Panc1 (cell line): ENCODE measurements around the gene ADPRS. TPM values are rescaled to one million over a fixed set of nuclear protein-coding genes. Genes with fewer than 3 reads are reported as not detected.

ENCODE experiments used
- ATAC-seq: fragments of 200-7000 bp; cut with Tn5 transposase; 2 replicates; pipeline ENCODE4 v1.9.1; 2020; ENCODE audit warnings: mild to moderate bottlenecking, moderate library complexity
- BruUV-seq: library from RNA; stranded (reverse); fragments of 400-500 nt; replicated peaks from 2 replicates; lab custom pipeline; 2021; lab: Mats Ljungman, UMichigan
- CTCF ChIA-PET: fragments of 300-600 bp; sonication (Branson Sonifier 250); formaldehyde crosslinking; loops from one replicate; lab custom pipeline; 2022; ENCODE audit warnings: antibody characterized with exemption; lab: Charles Lee
- POLR2A ChIA-PET: fragments of 300-600 bp; sonication (Branson Sonifier 250); formaldehyde crosslinking; loops from one replicate; lab custom pipeline; 2022; ENCODE audit warnings: antibody characterized with exemption; lab: Charles Lee
- DNase-seq: peaks from one replicate; pipeline ENCODE4 v3.0.0-alpha.2; 2010; ENCODE audit warnings: low read depth, low spot score
- H3K27ac ChIP-seq: 2 replicates; pipeline ENCODE4 v1.5.1; 2011; ENCODE audit warnings: mild to moderate bottlenecking, low read length, inconsistent platforms
- H3K27me3 ChIP-seq: fragments of 200-500 bp; sonication (Bioruptor generic); 2 replicates; pipeline ENCODE4 v1.6.0; 2014; ENCODE audit warnings: low read length, inconsistent platforms; ENCODE audit not compliant: control insufficient read depth, insufficient read depth
- H3K36me3 ChIP-seq: fragments of 200-500 bp; sonication (Bioruptor generic); 2 replicates; pipeline ENCODE4 v1.5.1; 2014; ENCODE audit warnings: inconsistent platforms, mild to moderate bottlenecking, low read length, moderate library complexity; ENCODE audit not compliant: control insufficient read depth, insufficient read depth
- H3K4me1 ChIP-seq: 2 replicates; pipeline ENCODE4 v1.5.1; 2011; ENCODE audit warnings: inconsistent platforms, mild to moderate bottlenecking, low read length, moderate library complexity; ENCODE audit not compliant: control insufficient read depth, insufficient read depth
- H3K4me3 ChIP-seq, 2 experiments: 2 replicates each; pipeline ENCODE4 v1.5.1; 2011 to 2012; ENCODE audit warnings: low read depth in 2 of 2, low read length in 2 of 2, mild to moderate bottlenecking in 2 of 2, inconsistent platforms in 1 of 2, moderate library complexity in 1 of 2
- H3K9me3 ChIP-seq: fragments of 200-500 bp; sonication (Bioruptor generic); 2 replicates; pipeline ENCODE4 v1.5.1; 2014; ENCODE audit warnings: low read depth, mild to moderate bottlenecking, inconsistent platforms, low read length, moderate library complexity; ENCODE audit not compliant: control insufficient read depth, insufficient read depth
- POLR2AphosphoS5 ChIP-seq: IDR thresholded peaks from 2 replicates; pipeline ENCODE4 v1.6.1; 2012; ENCODE audit warnings: mild to moderate bottlenecking, low read depth, low read length, moderate library complexity
- REST ChIP-seq, 2 experiments: IDR thresholded peaks; 2 replicates each; pipeline ENCODE4 v1.6.1; 2011 to 2012; ENCODE audit warnings: low read depth in 2 of 2, control low read depth in 1 of 2, low read length in 1 of 2, mild to moderate bottlenecking in 1 of 2, moderate library complexity in 1 of 2; ENCODE audit not compliant: insufficient read depth in 1 of 2
- SIN3A ChIP-seq: IDR thresholded peaks from 2 replicates; pipeline ENCODE4 v1.6.1; 2012; ENCODE audit warnings: low read depth, mild to moderate bottlenecking, low read length, moderate library complexity, borderline replicate concordance; ENCODE audit not compliant: insufficient read depth
- TCF7L2 ChIP-seq: IDR thresholded peaks from 2 replicates; pipeline ENCODE4 v1.6.1; 2011; ENCODE audit warnings: mild to moderate bottlenecking, low read depth, low read length, inconsistent platforms
- in situ Hi-C: cut with HindIII; loops from 2 replicates; pipeline ENCODE4 v1.10.0; 2016; ENCODE audit warnings: low sequenced_read_pairs, low pct_unique_long_range_greater_than_20kb
- intact Hi-C: fragments of 100-400 bp; cut with micrococcal nuclease; formaldehyde crosslinking; loops from one replicate; pipeline ENCODE4 v1.10.0; 2022; ENCODE audit not compliant: unreplicated experiment
- total RNA-seq: library from RNA; stranded (reverse); gene quantifications from one replicate; pipeline ENCODE4 v1.2.1, GENCODE V29; 2021; ENCODE audit not compliant: unreplicated experiment
- TF ChIP-seq, protein P1 (sequence below): fragments of 450-650 bp; IDR thresholded peaks from 2 replicates; pipeline ENCODE4 v1.5.1; 2017; ENCODE audit warnings: mild to moderate bottlenecking

ADPRS gene
- total RNA-seq, 1 experiment from 2014 or later = 32.2 TPM

- Histone ChIP-seq H3K9me3 (no peaks in the 10 kb centered on the region), H3K4me1 (0 out of 2 replicates have a peak, but pooled peaks cover 6% of the 10 kb centered on the region), H3K36me3 (no peaks in the 10 kb centered on the region), H3K4me3 (no peak overlapping the region), H3K27me3 (peaks cover 2% of the 10 kb centered on the region; the same call in 1 of the 2 replicates), H3K27ac (no peak overlapping the region)
- no peak for TF ChIP-seq TCF7L2
- TF ChIP-seq, protein P1, sequence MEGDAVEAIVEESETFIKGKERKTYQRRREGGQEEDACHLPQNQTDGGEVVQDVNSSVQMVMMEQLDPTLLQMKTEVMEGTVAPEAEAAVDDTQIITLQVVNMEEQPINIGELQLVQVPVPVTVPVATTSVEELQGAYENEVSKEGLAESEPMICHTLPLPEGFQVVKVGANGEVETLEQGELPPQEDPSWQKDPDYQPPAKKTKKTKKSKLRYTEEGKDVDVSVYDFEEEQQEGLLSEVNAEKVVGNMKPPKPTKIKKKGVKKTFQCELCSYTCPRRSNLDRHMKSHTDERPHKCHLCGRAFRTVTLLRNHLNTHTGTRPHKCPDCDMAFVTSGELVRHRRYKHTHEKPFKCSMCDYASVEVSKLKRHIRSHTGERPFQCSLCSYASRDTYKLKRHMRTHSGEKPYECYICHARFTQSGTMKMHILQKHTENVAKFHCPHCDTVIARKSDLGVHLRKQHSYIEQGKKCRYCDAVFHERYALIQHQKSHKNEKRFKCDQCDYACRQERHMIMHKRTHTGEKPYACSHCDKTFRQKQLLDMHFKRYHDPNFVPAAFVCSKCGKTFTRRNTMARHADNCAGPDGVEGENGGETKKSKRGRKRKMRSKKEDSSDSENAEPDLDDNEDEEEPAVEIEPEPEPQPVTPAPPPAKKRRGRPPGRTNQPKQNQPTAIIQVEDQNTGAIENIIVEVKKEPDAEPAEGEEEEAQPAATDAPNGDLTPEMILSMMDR = no peak
- no peak for TF ChIP-seq POLR2AphosphoS5
- no peak for TF ChIP-seq SIN3A
- intact Hi-C loops = no loop called here
- in situ Hi-C loops = no loop called here
- no TSS peak for BruUV-seq
- DNase-seq (no peak), ATAC-seq (no peak)
- CTCF ChIA-PET = interaction anchor here (0.6 to 0.7 kb wide), 3 partner anchors 18 to 696 kb away, joined by 3 to 7 read pairs (median 6); no protein-coding TSS in a partner anchor
- POLR2A ChIA-PET = interaction anchor here (0.7 kb wide), 1 partner anchor 64 kb away, joined by 8 read pairs; no protein-coding TSS in a partner anchor
These were observed 39.6 kb downstream of the ADPRS start for GRCh38 chr1:36128126-36128904.

DNA sequence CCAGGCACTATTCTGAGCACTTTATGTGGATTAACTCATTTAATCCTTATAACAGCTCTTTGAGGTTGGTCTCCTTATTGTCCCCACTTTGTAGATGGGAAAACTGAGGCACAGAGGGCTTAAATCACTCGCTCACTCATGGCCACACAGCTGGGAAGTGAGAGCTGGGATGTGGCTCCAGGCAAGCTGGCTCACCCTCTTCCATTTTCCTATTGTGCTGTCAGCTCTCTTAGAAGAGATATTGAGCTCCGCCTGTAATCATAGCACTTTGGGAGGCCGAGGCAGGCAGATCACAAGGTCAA, 40.2 kb downstream of the ADPRS start:
- ChIA-PET POLR2A (interaction anchor here (0.7 kb wide), 1 partner anchor 63 kb away, joined by 8 read pairs; no protein-coding TSS in a partner anchor), CTCF (interaction anchor here (0.6 to 0.7 kb wide), 2 partner anchors 403 to 695 kb away, joined by 3 to 7 read pairs; no protein-coding TSS in a partner anchor)
- DNase-seq (no peak), ATAC-seq (no peak)
- in situ Hi-C loops = no loop called here
- Histone ChIP-seq H3K27ac (no peak overlapping the region), H3K4me3 (no peak overlapping the region), H3K9me3 (no peaks in the 10 kb centered on the region), H3K4me1 (peaks cover 9% of the 10 kb centered on the region; the same call in 1 of the 2 replicates), H3K27me3 (peaks cover 2% of the 10 kb centered on the region; the same call in 1 of the 2 replicates), H3K36me3 (no peaks in the 10 kb centered on the region)
- no TSS peak for BruUV-seq
- intact Hi-C loops = no loop called here
- no peak for TF ChIP-seq TCF7L2
- no peak for TF ChIP-seq REST (IDR thresholded peaks at IDR 0.05; ENCODE audit: insufficient read depth in 1 of 2, low read depth in 2 of 2, low read length in 1 of 2)
- no peak for TF ChIP-seq POLR2AphosphoS5
- TF ChIP-seq, protein P1 = no peak
- no peak for TF ChIP-seq SIN3A
